GM18499 (cell line): ENCODE measurements around the gene ERF.

Source experiments
- ATAC-seq: cut with Tn5 transposase; IDR thresholded peaks from one replicate; pipeline ENCODE4 v1.9.1; 2021; ENCODE audit warnings: moderate number of reproducible peaks; ENCODE audit not compliant: insufficient read depth, unreplicated experiment

ERF gene

GRCh38 chr19:42255766-42256745 lies 1.1 kb upstream of the ERF start:
- ATAC-seq = no peak

GRCh38 chr19:42254089-42254849 lies 659 bp downstream of the ERF start:
- ATAC-seq = no peak

GRCh38 chr19:42253245-42254088 lies 1.5 kb downstream of the ERF start:
- ATAC-seq = no peak

- no peak for ATAC-seq
These were observed 2.3 kb downstream of the ERF start for GRCh38 chr19:42252365-42253244.

- ATAC-seq = no peak
These were observed 3.2 kb downstream of the ERF start for GRCh38 chr19:42251572-42252358.

- ATAC-seq = no peak
These were observed 4.0 kb downstream of the ERF start for GRCh38 chr19:42250666-42251531.

- ATAC-seq = no peak
These were observed 4.7 kb downstream of the ERF start for GRCh38 chr19:42250183-42250665.

GRCh38 chr19:42249769-42250168 lies 5.2 kb downstream of the ERF start:
- no peak for ATAC-seq

- ATAC-seq = no peak
These were observed 5.7 kb downstream of the ERF start for GRCh38 chr19:42249149-42249750.

- no peak for ATAC-seq
These were observed 6.4 kb downstream of the ERF start for GRCh38 chr19:42248270-42249148.

- no peak for ATAC-seq
These were observed 7.2 kb downstream of the ERF start for GRCh38 chr19:42247640-42248199.

- no peak for ATAC-seq
These were observed 7.8 kb downstream of the ERF start for GRCh38 chr19:42246922-42247639.

GRCh38 chr19:42246143-42246921 lies 8.6 kb downstream of the ERF start:
- no peak for ATAC-seq

- no peak for ATAC-seq
These were observed 9.7 kb downstream of the ERF start for GRCh38 chr19:42245231-42245630.
